Measurements from ENCODE around the gene LAGE3. TPM values are rescaled to one million over a fixed set of nuclear protein-coding genes. Genes with fewer than 3 reads are reported as not detected.

The LAGE3 gene
- 9.0 and 9.2 TPM in 2 replicates for total RNA-seq

GRCh38 chrX:154478728-154479622 is at the start of gene LAGE3:
Gene LAGE3 (minus strand): TSS chrX:154479281. CDS start chrX:154478915, 366 bp downstream.

GRCh38 chrX:154515966-154516655 is 37.0 kb upstream of the LAGE3 start, which contains the start of gene FAM3A:
Gene FAM3A (minus strand): TSS chrX:154516232. CDS start chrX:154515772, 460 bp downstream.

GRCh38 chrX:154490414-154491083 is 11.5 kb upstream of the LAGE3 start, which contains the start of gene SLC10A3:
Gene SLC10A3 (minus strand): TSS chrX:154490629. CDS start chrX:154488940, 1,689 bp downstream.

GRCh38 chrX:154486396-154487207 is 7.5 kb upstream of the LAGE3 start, which contains the start of gene UBL4A:
Gene UBL4A (minus strand): TSS chrX:154486615. CDS start chrX:154486584, 31 bp downstream.

GRCh38 chrX:154458116-154458953 is 20.7 kb downstream of the LAGE3 start, which contains the start of gene PLXNA3:
Gene PLXNA3 (plus strand): TSS chrX:154458281. CDS start chrX:154460184, 1,903 bp downstream.

GRCh38 chrX:154443992-154444754 is 34.9 kb downstream of the LAGE3 start, which contains the start of gene FAM50A:
Gene FAM50A (plus strand): TSS chrX:154444141. CDS start chrX:154444236, 95 bp downstream.

GRCh38 chrX:154436983-154437752 is 41.9 kb downstream of the LAGE3 start, which contains the start of gene GDI1:
Gene GDI1 (plus strand): TSS chrX:154437154. CDS start chrX:154437255, 101 bp downstream.

GRCh38 chrX:154428176-154429171 is 50.6 kb downstream of the LAGE3 start, which contains the start of gene ATP6AP1:
Gene ATP6AP1 (plus strand): TSS chrX:154428677. CDS start chrX:154428693, 16 bp downstream.

Small RNAs within 50 kb of the gene (small RNA-seq; reads per million reads assigned to genes)
- gene MIR6858 = 0.16 reads per million
- not detected for gene RN7SL697P

Other genes with a start within 250 kb of the LAGE3 start
- gene OPN1MW3, start 221.7 kb downstream of the LAGE3 start, total RNA-seq = not detected in 2 replicates
- gene TEX28, start 184.2 kb downstream of the LAGE3 start, total RNA-seq = not detected in 2 replicates
- not detected in 2 replicates for gene TKTL1, start 183.5 kb downstream of the LAGE3 start, total RNA-seq
- gene FLNA, start 104.6 kb downstream of the LAGE3 start, total RNA-seq = 1,220 and 1,461 TPM in 2 replicates
- gene EMD, start 100.0 kb downstream of the LAGE3 start, total RNA-seq = 32.7 and 38.5 TPM in 2 replicates
- gene RPL10, start 80.9 kb downstream of the LAGE3 start, total RNA-seq = 1,085 and 1,649 TPM in 2 replicates
- 18.0 and 28.2 TPM in 2 replicates for gene DNASE1L1, start 70.0 kb downstream of the LAGE3 start, total RNA-seq
- gene TAFAZZIN, start 67.7 kb downstream of the LAGE3 start, total RNA-seq = 18.4 and 20.9 TPM in 2 replicates
- 35.6 and 39.3 TPM in 2 replicates for gene ATP6AP1, start 50.6 kb downstream of the LAGE3 start, total RNA-seq
- 63.2 and 69.0 TPM in 2 replicates for gene GDI1, start 42.1 kb downstream of the LAGE3 start, total RNA-seq
- gene FAM50A, start 35.1 kb downstream of the LAGE3 start, total RNA-seq = 34.9 and 35.2 TPM in 2 replicates
- 13.2 and 16.2 TPM in 2 replicates for gene PLXNA3, start 21.0 kb downstream of the LAGE3 start, total RNA-seq
- gene UBL4A, start 7.3 kb upstream of the LAGE3 start, total RNA-seq = 37.5 and 37.7 TPM in 2 replicates
- 28.0 and 28.7 TPM in 2 replicates for gene SLC10A3, start 11.3 kb upstream of the LAGE3 start, total RNA-seq
- gene FAM3A, start 37.0 kb upstream of the LAGE3 start, total RNA-seq = 23.3 and 25.0 TPM in 2 replicates
- 145 and 151 TPM in 2 replicates for gene G6PD, start 67.6 kb upstream of the LAGE3 start, total RNA-seq
- 17.2 and 19.8 TPM in 2 replicates for gene IKBKG, start 68.3 kb upstream of the LAGE3 start, total RNA-seq
- gene CTAG1A, start 105.9 kb upstream of the LAGE3 start, total RNA-seq = not detected in 2 replicates
- not detected in 2 replicates for gene CTAG1B, start 140.0 kb upstream of the LAGE3 start, total RNA-seq
- not detected in 2 replicates for gene CTAG2, start 174.3 kb upstream of the LAGE3 start, total RNA-seq

All from subcutaneous preadipocyte (primary cell).